NOMO-1 (cell line): ENCODE results near the gene HINT1.
"Not testable (repeated sequence)": the region's sequence is repeated elsewhere in the genome, so short reads cannot be mapped to it uniquely, and the experiment has no call there.

Source experiments
- DNase-seq, 2 experiments: peaks; one replicate each; lab custom pipeline; 2025; ENCODE audit not compliant: unreplicated experiment in 2 of 2; lab: John Stamatoyannopoulos, UW

Gene HINT1

GRCh38 chr5:131171276-131171810 is 6.3 kb upstream of the HINT1 start:
- no peak for DNase-seq

DNA sequence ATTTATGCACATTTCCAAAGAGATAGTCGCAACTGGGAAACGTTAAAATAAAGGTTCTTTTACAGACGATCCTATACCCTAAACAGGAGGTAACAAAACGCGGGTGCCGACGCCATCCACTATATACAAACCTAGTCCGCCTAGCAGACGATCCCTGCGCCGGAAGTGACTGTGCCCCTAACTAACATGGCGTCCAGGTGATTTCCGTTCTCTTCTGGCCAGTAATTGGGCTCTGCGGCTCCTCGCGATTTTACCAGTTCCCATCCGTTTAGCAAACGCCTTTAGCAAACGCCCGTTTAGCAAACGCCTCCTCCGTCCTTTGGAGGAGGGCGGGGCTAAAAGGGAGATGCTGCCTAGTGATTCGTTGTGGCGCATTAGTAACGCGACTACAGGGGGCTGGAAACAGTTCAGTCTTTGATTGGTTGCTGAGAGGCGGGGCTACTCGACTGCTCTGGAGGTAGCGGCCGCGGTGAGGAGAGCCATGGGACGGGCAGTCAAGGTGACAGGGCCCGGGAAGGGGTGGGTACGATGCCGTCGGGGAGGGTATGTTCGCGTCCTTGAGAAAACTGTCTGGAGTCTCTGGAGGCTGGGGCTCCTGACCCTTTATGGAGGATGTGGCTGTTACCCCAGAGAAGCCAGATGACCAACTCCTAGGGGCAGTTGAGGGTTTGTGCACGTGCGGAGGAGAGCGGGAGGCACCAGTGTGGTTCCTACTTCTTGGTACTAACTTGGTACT is 5.7 kb upstream of the HINT1 start, which contains the start of gene LYRM7:
Gene LYRM7 (plus strand): TSS at position 405 of the 736 bp plus-strand sequence. CDS start 77 bp downstream, at position 482.
- peak; percentile 100 for DNase-seq

DNA sequence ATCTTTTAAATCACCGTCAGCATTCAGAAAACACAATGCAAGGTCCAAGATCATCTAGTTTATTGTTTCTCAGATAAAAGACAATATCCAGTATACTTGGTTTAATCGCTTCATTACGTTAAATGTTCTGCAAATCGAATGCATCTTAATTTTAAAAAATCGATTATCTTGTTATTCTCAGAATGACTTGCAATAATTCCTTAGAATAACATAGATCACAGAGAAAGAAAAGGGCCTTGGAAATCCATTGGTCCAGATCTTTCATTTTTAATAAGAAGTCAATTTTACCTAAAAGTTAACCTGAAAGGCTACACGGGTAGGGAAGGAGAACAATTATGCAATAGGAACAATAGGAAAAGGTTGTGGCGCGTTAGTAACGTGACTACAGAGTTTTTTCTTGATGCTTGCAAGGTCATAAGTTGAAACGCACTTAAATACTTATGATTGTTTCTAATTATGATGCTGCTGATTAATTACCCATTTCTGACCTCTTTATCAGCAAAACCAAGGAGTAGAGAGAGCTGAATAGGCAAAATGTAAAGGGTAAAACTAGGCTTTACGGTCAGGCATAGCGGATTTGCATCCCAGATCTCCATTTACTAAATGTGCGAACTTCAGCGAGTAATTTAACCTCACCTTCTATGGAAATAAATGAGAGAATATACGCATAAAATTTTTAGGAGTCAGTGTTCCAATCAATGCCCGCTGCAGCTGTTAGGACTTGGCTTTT is 4.9 kb upstream of the HINT1 start:
- DNase-seq: no peak

DNA sequence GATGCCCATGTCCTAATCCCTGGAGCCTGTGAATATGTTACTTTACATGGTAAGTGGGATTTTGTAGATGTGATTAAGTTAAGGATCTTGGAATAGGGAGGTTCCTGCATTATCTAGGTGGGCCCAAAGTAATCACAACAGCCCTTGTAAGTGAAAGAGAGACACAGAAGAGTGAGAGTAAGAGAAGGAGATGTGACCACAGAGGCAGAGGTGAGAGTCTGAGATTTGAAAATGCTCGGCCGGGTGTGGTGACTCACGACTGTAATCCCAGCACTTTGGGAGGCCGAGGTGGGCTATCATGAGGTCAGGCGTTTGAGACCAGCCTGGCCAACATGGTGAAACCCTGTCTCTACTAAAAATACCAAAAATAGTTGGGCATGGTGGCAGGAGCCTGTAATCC is 2.6 kb upstream of the HINT1 start:
- DNase-seq: no peak

DNA sequence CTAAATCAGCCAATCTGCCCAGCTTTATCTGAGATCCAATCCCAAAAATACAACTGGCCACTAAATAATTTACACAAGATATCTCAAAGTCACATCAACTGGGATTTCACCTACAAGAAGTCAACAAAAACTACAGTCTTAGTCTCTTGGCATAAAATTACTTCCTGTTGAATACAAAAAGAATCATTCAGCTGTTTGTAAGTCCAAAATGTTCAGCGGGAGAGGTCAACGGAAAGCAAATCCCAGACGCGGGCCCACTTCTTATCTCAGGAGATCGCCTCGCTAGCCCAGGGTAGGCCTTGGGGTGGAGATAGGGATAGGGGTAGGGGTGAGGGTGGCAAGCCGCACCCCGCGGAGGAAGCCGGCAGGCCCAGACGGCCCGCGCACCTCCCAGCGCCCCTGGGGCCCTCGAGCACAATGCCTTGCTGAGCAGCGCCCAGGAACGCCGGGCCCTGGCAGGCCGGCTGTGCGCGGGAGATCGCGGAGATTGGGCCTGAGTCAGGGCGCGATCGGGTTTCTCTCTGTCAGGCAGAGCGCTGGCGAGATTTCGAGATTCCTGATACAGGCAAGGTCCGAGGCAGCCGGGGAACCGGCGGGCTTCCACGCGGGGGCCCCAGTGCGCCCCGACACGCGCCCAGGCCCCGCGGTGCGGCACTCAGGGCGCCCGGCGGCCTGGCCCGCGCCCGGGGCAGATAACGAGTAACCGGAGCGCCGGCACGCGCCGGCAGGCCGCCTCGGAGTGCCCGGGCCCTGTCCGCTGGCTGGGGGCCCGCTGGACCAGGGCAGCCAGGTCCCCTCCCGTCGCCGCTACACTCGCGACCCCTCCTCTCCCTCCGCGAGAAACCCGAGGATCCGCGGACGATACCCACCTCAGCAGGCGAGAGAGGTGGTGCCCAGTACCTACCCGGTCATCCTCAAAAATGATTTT is 601 bp downstream of the HINT1 start:
- DNase-seq: peak; percentile 66 to 78

DNA sequence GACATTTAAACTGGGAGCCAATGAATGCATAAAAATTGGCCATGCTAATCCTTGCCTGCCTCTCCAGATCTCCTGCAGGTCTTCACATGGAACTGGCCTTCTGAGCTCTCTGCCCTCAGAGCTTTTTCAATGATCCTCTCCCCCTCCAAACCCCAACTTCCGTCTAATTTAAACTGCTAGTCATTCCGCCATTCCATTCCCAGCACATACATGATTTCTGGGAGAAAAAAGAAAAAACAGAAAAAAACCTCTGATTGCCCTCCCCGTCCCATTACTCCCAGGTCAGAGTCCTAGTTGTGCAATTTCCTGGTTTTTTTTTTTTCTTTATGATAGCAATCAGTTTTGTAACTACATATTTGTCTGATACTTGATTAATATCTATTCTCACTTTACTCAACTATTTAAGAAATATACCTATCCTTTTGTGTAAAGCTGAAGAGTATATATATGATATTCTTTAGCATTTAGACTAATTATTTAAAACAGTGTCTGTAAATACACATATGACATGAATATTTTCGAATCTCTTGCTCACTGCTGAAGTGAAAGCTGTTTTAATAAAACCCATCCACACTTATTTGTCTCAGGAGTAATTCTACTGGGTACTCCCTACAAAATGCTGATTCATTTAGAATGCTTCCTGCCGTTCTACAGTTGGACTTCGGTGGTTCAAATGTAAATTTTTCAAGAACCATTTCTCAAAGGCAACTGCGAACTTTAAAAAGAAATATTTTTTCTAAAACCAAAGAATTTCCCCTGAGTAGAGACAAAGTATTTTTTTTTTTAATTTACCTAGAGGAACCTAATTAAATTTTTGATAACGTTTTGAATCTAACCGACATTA is 1.6 kb downstream of the HINT1 start:
- DNase-seq: peak; percentile 23 to 50

GRCh38 chr5:131160134-131160533 is 4.9 kb downstream of the HINT1 start:
- DNase-seq: no peak

GRCh38 chr5:131156957-131157356 is 8.1 kb downstream of the HINT1 start:
- DNase-seq: no peak

DNA sequence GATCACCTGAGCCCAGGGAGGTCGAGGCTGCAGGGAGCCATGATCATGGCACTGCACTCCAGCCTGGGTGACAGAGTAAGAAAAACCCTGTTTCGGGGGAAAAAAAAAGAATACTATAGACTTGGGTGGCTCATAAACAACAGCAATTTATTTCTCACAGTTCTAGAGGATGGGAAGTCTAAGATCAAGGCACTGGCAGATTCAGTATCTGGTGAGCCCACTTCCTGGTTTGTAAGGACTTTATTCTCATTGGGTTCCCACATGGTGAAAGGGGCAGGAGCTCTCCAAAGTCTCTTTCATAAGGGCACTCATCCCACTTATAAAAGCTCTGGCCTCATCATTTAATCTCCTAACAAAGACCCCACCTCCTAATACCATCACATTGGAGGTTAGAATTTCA is 8.7 kb downstream of the HINT1 start:
- no peak for DNase-seq

- no peak for DNase-seq
Observed at GRCh38 chr5:131151216-131151615, 13.8 kb downstream of the HINT1 start.

GRCh38 chr5:131150408-131150807 is 14.6 kb downstream of the HINT1 start:
- no peak for DNase-seq

GRCh38 chr5:131148835-131149234 is 16.2 kb downstream of the HINT1 start:
- no peak for DNase-seq

DNA sequence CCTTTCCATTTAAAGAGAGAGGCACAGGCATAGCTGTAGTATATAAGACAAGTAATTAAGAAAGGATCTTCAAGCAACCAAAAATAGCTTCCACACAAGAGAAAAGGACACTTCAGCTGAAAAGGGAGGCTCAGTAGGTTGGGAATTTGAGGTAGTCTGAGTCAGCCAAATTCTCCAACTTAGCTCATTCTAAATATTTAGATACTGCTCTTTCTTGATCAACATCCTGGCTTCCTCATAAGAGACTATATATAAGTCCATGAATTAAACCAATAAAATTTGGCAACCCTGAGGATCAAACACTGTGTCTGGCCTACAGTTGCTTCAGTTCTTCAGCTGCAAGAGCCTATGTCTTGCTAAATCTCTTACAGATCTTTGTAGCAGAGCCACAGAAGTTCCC is 17.8 kb downstream of the HINT1 start:
- no peak for DNase-seq

GRCh38 chr5:131142970-131143617 is 22.0 kb downstream of the HINT1 start:
- DNase-seq: peak; percentile 4 to 52

- no peak for DNase-seq
Observed at GRCh38 chr5:131139321-131139720, 25.7 kb downstream of the HINT1 start.

DNA sequence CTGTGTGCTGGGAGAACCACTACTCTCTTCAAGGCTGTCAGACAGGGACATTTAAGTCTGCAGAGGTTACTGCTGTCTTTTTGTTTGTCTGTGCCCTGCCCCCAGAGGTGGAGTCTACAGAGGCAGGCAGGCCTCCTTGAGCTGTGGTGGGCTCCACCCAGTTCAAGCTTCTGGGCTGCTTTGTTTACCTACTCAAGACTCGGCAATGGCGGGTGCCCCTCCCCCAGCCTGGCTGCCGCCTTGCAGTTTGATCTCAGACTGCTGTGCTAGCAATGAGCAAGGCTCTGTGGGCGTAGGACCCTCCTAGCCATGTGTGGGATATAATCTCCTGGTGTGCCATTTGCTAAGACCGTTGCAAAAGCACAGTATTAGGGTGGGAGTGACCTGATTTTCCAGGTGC is 26.6 kb downstream of the HINT1 start:
- not testable (repeated sequence) for DNase-seq

GRCh38 chr5:131133091-131133490 is 32.0 kb downstream of the HINT1 start:
- DNase-seq: not testable (repeated sequence)

DNA sequence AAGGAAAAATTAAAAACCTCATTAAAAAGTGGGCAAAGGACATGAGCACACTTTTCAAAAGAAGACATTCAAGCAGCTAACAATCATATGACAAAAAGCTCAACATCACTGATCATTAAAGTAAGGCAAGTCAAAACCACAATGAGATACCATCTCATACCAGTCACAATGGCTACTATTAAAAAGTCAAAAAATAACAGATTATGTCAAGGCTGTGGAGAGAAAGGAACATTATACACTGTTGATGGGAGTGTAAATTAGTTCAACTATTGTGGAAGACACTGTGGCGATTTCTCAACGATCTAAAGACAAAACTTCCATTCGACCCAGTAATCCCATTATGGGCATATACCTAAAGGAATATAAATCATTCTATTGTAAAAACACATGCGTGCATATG is 35.8 kb downstream of the HINT1 start:
- no peak for DNase-seq

DNA sequence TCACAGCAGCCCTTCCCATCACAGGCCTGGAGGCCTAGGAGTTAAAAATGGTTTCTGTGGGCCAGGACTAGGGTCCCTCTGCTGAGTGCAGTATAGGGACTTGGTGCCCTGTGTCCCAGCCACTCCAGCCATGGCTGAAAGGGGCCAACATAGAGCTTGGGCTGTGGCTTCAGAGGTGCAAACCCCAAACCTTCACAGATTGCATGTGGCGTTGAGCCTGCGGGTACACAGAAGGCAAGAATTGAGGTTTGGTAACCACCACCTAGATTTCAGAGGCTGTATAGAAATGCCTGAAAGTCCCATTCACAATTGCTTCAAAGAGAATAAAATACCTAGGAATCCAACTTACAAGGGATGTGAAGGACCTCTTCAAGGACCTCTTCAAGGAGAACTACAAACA is 37.8 kb downstream of the HINT1 start:
- DNase-seq: not testable (repeated sequence)
